Measurements from ENCODE around the gene ZNF628.
A peak's percentile ranks its signal among the peaks of the same experiment; 100 is the strongest.

ZNF628 gene

GRCh38 chr19:55453511-55454260 lies 22.7 kb upstream of the ZNF628 start:
- Histone ChIP-seq H4K20me1 (ENCODE audit: insufficient read depth, low read length) (peaks cover 12% of the 10 kb centered on the region), H3K27ac (ENCODE audit: low read length) (no peak overlapping the region), H3K36me3 (ENCODE audit: insufficient read depth, low read length) (peaks cover 12% of the 10 kb centered on the region; the same call in 1 of the 2 replicates), H3K79me2 (ENCODE audit: insufficient read depth, low read length) (peaks cover 9% of the 10 kb centered on the region; the same call in 1 of the 2 replicates), H3K27me3 (ENCODE audit: insufficient read depth, low read length, poor library complexity) (peaks cover 19% of the 10 kb centered on the region), H3K4me1 (ENCODE audit: insufficient read depth, low read length) (peaks cover 16% of the 10 kb centered on the region), H3K9me3 (ENCODE audit: insufficient read depth, low read length, severe bottlenecking) (no peaks in the 10 kb centered on the region), H3K4me2 (ENCODE audit: insufficient read depth, low read length) (peak overlapping the region; percentile 85; the same call in 1 of the 2 replicates), H3K4me3 (ENCODE audit: low read depth in 1 of 2, low read length in 2 of 2) (no peak overlapping the region), H3K9ac (ENCODE audit: low read depth, low read length) (no peak overlapping the region), H2AFZ (ENCODE audit: low read depth, low read length) (no peak overlapping the region)
- ATAC-seq (ENCODE audit: insufficient read depth, low read depth) (no peak), DNase-seq (no peak)
- TF ChIP-seq EZH2 (IDR thresholded peaks at IDR 0.05; ENCODE audit: borderline replicate concordance, low read depth, low read length, severe bottlenecking): no peak
- no peak for TF ChIP-seq CTCF (IDR thresholded peaks at IDR 0.05; ENCODE audit: borderline replicate concordance, extremely low read depth, low read length, poor library complexity, severe bottlenecking)

GRCh38 chr19:55454787-55455243 lies 21.6 kb upstream of the ZNF628 start:
- H3K27ac ChIP-seq (ENCODE audit: low read length): no peak overlapping the region
- H3K79me2 ChIP-seq (ENCODE audit: insufficient read depth, low read length): peaks cover 17% of the 10 kb centered on the region
- no peak overlapping the region for H3K9ac ChIP-seq (ENCODE audit: low read depth, low read length)
- TF ChIP-seq CTCF (IDR thresholded peaks at IDR 0.05; ENCODE audit: borderline replicate concordance, extremely low read depth, low read length, poor library complexity, severe bottlenecking): peak; percentile 85
- no peak for TF ChIP-seq EZH2 (IDR thresholded peaks at IDR 0.05; ENCODE audit: borderline replicate concordance, low read depth, low read length, severe bottlenecking)
- H3K9me3 ChIP-seq (ENCODE audit: insufficient read depth, low read length, severe bottlenecking): no peaks in the 10 kb centered on the region
- peaks cover 10% of the 10 kb centered on the region for H4K20me1 ChIP-seq (ENCODE audit: insufficient read depth, low read length)
- peak; percentile 58 for DNase-seq
- no peak overlapping the region for H3K4me2 ChIP-seq (ENCODE audit: insufficient read depth, low read length)
- no peak for ATAC-seq (ENCODE audit: insufficient read depth, low read depth)
- H3K4me1 ChIP-seq (ENCODE audit: insufficient read depth, low read length): peaks cover 20% of the 10 kb centered on the region
- peaks cover 19% of the 10 kb centered on the region for H3K27me3 ChIP-seq (ENCODE audit: insufficient read depth, low read length, poor library complexity)
- no peak overlapping the region for H2AFZ ChIP-seq (ENCODE audit: low read depth, low read length)
- H3K36me3 ChIP-seq (ENCODE audit: insufficient read depth, low read length): peaks cover 12% of the 10 kb centered on the region; the same call in 1 of the 2 replicates
- H3K4me3 ChIP-seq (ENCODE audit: low read depth in 1 of 2, low read length in 2 of 2): no peak overlapping the region

GRCh38 chr19:55455576-55456235 lies 20.7 kb upstream of the ZNF628 start:
- Histone ChIP-seq H3K27me3 (ENCODE audit: insufficient read depth, low read length, poor library complexity) (peaks cover 16% of the 10 kb centered on the region), H3K9me3 (ENCODE audit: insufficient read depth, low read length, severe bottlenecking) (no peaks in the 10 kb centered on the region), H3K79me2 (ENCODE audit: insufficient read depth, low read length) (peaks cover 26% of the 10 kb centered on the region), H4K20me1 (ENCODE audit: insufficient read depth, low read length) (peaks cover 12% of the 10 kb centered on the region), H3K27ac (ENCODE audit: low read length) (no peak overlapping the region), H3K4me2 (ENCODE audit: insufficient read depth, low read length) (no peak overlapping the region), H3K9ac (ENCODE audit: low read depth, low read length) (no peak overlapping the region), H3K4me3 (ENCODE audit: low read depth in 1 of 2, low read length in 2 of 2) (no peak overlapping the region), H2AFZ (ENCODE audit: low read depth, low read length) (no peak overlapping the region), H3K4me1 (ENCODE audit: insufficient read depth, low read length) (peaks cover 29% of the 10 kb centered on the region), H3K36me3 (ENCODE audit: insufficient read depth, low read length) (peaks cover 12% of the 10 kb centered on the region; the same call in 1 of the 2 replicates)
- TF ChIP-seq CTCF (IDR thresholded peaks at IDR 0.05; ENCODE audit: borderline replicate concordance, extremely low read depth, low read length, poor library complexity, severe bottlenecking) (no peak), EZH2 (IDR thresholded peaks at IDR 0.05; ENCODE audit: borderline replicate concordance, low read depth, low read length, severe bottlenecking) (no peak)
- no peak for ATAC-seq (ENCODE audit: insufficient read depth, low read depth)
- DNase-seq: no peak

All from DND-41 (cell line).